ENCODE measurements around the gene RFC2.

GRCh38 chr7:74218343-74218698, 35.9 kb downstream of the RFC2 start:
- TF ChIP-seq CTCF (IDR thresholded peaks at IDR 0.05): no peak
- TF ChIP-seq POLR2AphosphoS5 (IDR thresholded peaks at IDR 0.05): no peak
- TF ChIP-seq POLR2A (IDR thresholded peaks at IDR 0.05): no peak

Measured in prostate gland (tissue), 2 donors.